ENCODE measurements around the gene HELZ. TPM values are rescaled to one million over a fixed set of nuclear protein-coding genes. Genes with fewer than 3 reads are reported as not detected.

HELZ gene
- total and polyA plus RNA-seq, 4 donors = 3.8 to 69.2 (median 25.7) TPM

DNA sequence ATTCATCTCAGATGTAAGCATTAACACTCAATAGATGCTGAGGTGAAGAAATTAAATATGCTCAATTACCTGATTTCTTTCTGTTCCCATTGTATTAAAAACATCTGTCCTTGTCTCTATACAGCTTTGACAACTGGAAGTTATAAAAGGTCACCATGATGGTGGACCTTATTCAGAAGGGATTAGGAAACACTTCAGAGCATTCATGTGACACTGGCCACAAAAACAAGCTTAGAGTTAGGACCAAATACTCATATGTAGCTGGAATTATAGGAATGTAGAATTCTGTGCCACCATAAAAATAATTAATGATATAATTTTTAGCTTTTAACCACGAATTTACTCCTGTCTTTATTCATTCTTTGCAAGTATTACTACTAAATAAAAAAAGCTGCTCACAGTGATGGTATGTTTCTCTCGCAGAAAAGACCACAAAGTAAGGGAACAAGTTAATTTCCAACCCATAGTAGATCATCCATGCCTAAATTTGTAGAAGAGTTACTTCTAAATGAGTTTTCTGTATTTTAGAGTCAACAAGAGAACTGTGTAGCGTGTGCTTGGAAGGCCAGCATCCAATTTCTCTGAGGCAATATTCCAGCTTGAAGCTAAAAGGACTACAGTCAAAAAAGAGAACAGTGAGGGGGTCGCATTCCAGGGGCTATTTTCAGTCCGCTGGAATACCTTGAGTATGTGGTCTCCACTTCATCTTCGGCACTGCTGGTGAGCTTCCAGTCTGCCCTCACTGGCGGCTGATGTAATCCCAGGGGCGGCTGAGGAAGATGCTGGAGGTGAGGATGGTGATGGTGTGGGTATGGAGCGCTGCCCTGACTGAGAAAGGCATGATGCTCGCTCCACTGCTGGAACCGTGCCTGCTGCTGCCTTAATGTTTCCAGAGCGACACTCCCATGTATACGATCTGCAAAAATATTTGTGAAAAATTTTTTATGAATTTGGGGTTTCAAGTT is 136.9 kb downstream of the HELZ start:
- H3K9ac ChIP-seq (ENCODE audit: low read depth in 1 of 2, low read length in 2 of 2) = no peak overlapping the region
- H3K27me3 ChIP-seq (ENCODE audit: control insufficient read depth in 4 of 4, insufficient read depth in 4 of 4, low read length in 3 of 4) = no peaks in the 10 kb centered on the region
- H3K4me1 ChIP-seq (ENCODE audit: control insufficient read depth in 4 of 4, insufficient read depth in 4 of 4, low read length in 3 of 4) = peaks cover 0 to 2% (median 0%) of the 10 kb centered on the region in 4 donors
- H3K4me3 ChIP-seq (ENCODE audit: low read depth in 1 of 3, low read length in 3 of 3) = no peak overlapping the region
- H3K27ac ChIP-seq (ENCODE audit: low read depth in 1 of 2, low read length in 2 of 2) = no peak overlapping the region
- peaks cover 7 to 60% (median 49%) of the 10 kb centered on the region in 4 donors for H3K36me3 ChIP-seq (ENCODE audit: control insufficient read depth in 4 of 4, insufficient read depth in 3 of 4, low read depth in 1 of 4, low read length in 3 of 4)
- TF ChIP-seq NR2F2 (IDR thresholded peaks at IDR 0.05) = no peak
- TF ChIP-seq ATF3 (IDR thresholded peaks at IDR 0.05) = no peak
- TF ChIP-seq, protein P1, sequence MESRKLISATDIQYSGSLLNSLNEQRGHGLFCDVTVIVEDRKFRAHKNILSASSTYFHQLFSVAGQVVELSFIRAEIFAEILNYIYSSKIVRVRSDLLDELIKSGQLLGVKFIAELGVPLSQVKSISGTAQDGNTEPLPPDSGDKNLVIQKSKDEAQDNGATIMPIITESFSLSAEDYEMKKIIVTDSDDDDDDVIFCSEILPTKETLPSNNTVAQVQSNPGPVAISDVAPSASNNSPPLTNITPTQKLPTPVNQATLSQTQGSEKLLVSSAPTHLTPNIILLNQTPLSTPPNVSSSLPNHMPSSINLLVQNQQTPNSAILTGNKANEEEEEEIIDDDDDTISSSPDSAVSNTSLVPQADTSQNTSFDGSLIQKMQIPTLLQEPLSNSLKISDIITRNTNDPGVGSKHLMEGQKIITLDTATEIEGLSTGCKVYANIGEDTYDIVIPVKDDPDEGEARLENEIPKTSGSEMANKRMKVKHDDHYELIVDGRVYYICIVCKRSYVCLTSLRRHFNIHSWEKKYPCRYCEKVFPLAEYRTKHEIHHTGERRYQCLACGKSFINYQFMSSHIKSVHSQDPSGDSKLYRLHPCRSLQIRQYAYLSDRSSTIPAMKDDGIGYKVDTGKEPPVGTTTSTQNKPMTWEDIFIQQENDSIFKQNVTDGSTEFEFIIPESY (IDR thresholded peaks at IDR 0.05) = no peak
- TF ChIP-seq, protein P2, sequence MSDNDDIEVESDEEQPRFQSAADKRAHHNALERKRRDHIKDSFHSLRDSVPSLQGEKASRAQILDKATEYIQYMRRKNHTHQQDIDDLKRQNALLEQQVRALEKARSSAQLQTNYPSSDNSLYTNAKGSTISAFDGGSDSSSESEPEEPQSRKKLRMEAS (IDR thresholded peaks at IDR 0.05) = no peak
- TF ChIP-seq RXRA (IDR thresholded peaks at IDR 0.05) = no peak
- TF ChIP-seq RAD21 (IDR thresholded peaks at IDR 0.05) = no peak
- no peak for TF ChIP-seq FOXA1 (IDR thresholded peaks at IDR 0.05)
- TF ChIP-seq HNF4A (conservative IDR thresholded peaks at IDR 0.05) = no peak
- no peak for TF ChIP-seq JUND (IDR thresholded peaks at IDR 0.05)
- TF ChIP-seq CTCF (IDR thresholded peaks at IDR 0.05; ENCODE audit: low read depth, low read length, missing input control) = no peak
- no peak for TF ChIP-seq SP1 (IDR thresholded peaks at IDR 0.05)
- no peak for TF ChIP-seq TAF1 (conservative IDR thresholded peaks at IDR 0.05)
- TF ChIP-seq FOXA2 (IDR thresholded peaks at IDR 0.05) = no peak
- TF ChIP-seq YY1 (IDR thresholded peaks at IDR 0.05) = no peak
- TF ChIP-seq HNF4G (IDR thresholded peaks at IDR 0.05) = no peak
- H3K9me3 ChIP-seq (ENCODE audit: control insufficient read depth in 4 of 4, low read length in 3 of 4) = no peaks in the 10 kb centered on the region
- 97% methylated on average over 13 of the region's 13 CpGs for WGBS
- no peak for DNase-seq (ENCODE audit: low spot score)

GRCh38 chr17:67107171-67107570 is 137.8 kb downstream of the HELZ start:
- no peak for DNase-seq (ENCODE audit: low spot score)
- WGBS = 97% methylated on average over 5 of the region's 5 CpGs
- peaks cover 7 to 50% (median 42%) of the 10 kb centered on the region in 4 donors for H3K36me3 ChIP-seq (ENCODE audit: control insufficient read depth in 4 of 4, insufficient read depth in 3 of 4, low read depth in 1 of 4, low read length in 3 of 4)
- no peak for TF ChIP-seq JUND (IDR thresholded peaks at IDR 0.05)
- TF ChIP-seq YY1 (IDR thresholded peaks at IDR 0.05) = no peak
- TF ChIP-seq, protein P1 (IDR thresholded peaks at IDR 0.05) = no peak
- no peak for TF ChIP-seq FOXA1 (IDR thresholded peaks at IDR 0.05)
- TF ChIP-seq TAF1 (conservative IDR thresholded peaks at IDR 0.05) = no peak
- TF ChIP-seq, protein P2 (IDR thresholded peaks at IDR 0.05) = no peak
- TF ChIP-seq HNF4G (IDR thresholded peaks at IDR 0.05) = no peak
- no peak for TF ChIP-seq ATF3 (IDR thresholded peaks at IDR 0.05)
- TF ChIP-seq EGR1 (IDR thresholded peaks at IDR 0.05; ENCODE audit: low read depth in 2 of 2) = no peak
- no peak for TF ChIP-seq NR2F2 (IDR thresholded peaks at IDR 0.05)
- no peak for TF ChIP-seq SP1 (IDR thresholded peaks at IDR 0.05)
- TF ChIP-seq RXRA (IDR thresholded peaks at IDR 0.05) = no peak
- TF ChIP-seq HNF4A (conservative IDR thresholded peaks at IDR 0.05) = no peak
- no peak for TF ChIP-seq GABPA (IDR thresholded peaks at IDR 0.05 in 1 of 2, conservative IDR thresholded peaks at IDR 0.05 in 1 of 2)
- no peak for TF ChIP-seq FOXA2 (IDR thresholded peaks at IDR 0.05)
- no peak for TF ChIP-seq CTCF (IDR thresholded peaks at IDR 0.05; ENCODE audit: low read depth, low read length, missing input control)
- TF ChIP-seq RAD21 (IDR thresholded peaks at IDR 0.05) = no peak

More at GRCh38 chr17:67107171-67107570, 137.8 kb downstream of the HELZ start:
- Histone ChIP-seq H3K27me3 (ENCODE audit: control insufficient read depth in 4 of 4, insufficient read depth in 4 of 4, low read length in 3 of 4) (no peaks in the 10 kb centered on the region), H3K4me3 (ENCODE audit: low read depth in 1 of 3, low read length in 3 of 3) (no peak overlapping the region), H3K27ac (ENCODE audit: low read depth in 1 of 2, low read length in 2 of 2) (no peak overlapping the region), H3K9ac (ENCODE audit: low read depth in 1 of 2, low read length in 2 of 2) (no peak overlapping the region), H3K9me3 (ENCODE audit: control insufficient read depth in 4 of 4, low read length in 3 of 4) (no peaks in the 10 kb centered on the region), H3K4me1 (ENCODE audit: control insufficient read depth in 4 of 4, insufficient read depth in 4 of 4, low read length in 3 of 4) (peaks cover 0 to 4% (median 0%) of the 10 kb centered on the region in 4 donors)
